T1000 (cell line): ENCODE data around the gene MBNL1.
"Not testable (repeated sequence)": the region's sequence is repeated elsewhere in the genome, so short reads cannot be mapped to it uniquely, and the experiment has no call there.

Source experiments
- DNase-seq: peaks from one replicate; lab custom pipeline; 2025; ENCODE audit warnings: mixed read lengths; lab: John Stamatoyannopoulos, UW

The MBNL1 gene

GRCh38 chr3:152350139-152350538, 81.4 kb downstream of the MBNL1 start:
- DNase-seq, result no peak

GRCh38 chr3:152350776-152351175, 82.0 kb downstream of the MBNL1 start:
- no peak for DNase-seq

- no peak for DNase-seq
Observed at GRCh38 chr3:152352554-152352953, 83.8 kb downstream of the MBNL1 start.

- no peak for DNase-seq
Observed at GRCh38 chr3:152353578-152353977, 84.8 kb downstream of the MBNL1 start.

GRCh38 chr3:152355744-152356665, 87.3 kb downstream of the MBNL1 start:
- DNase-seq, result no peak

GRCh38 chr3:152356870-152357276, 88.1 kb downstream of the MBNL1 start:
- DNase-seq, result no peak

GRCh38 chr3:152357587-152357986, 88.9 kb downstream of the MBNL1 start:
- no peak for DNase-seq

GRCh38 chr3:152359385-152360248, 90.9 kb downstream of the MBNL1 start:
- no peak for DNase-seq

- DNase-seq, result no peak
Observed at GRCh38 chr3:152360302-152360701, 91.6 kb downstream of the MBNL1 start.

GRCh38 chr3:152360966-152361365, 92.2 kb downstream of the MBNL1 start:
- no peak for DNase-seq

- DNase-seq, result no peak
Observed at GRCh38 chr3:152362086-152362485, 93.4 kb downstream of the MBNL1 start.

GRCh38 chr3:152364237-152364636, 95.5 kb downstream of the MBNL1 start:
- no peak for DNase-seq

- DNase-seq, result no peak
Observed at GRCh38 chr3:152365126-152365525, 96.4 kb downstream of the MBNL1 start.

- no peak for DNase-seq
Observed at GRCh38 chr3:152365766-152366593, 97.3 kb downstream of the MBNL1 start.

- not testable (repeated sequence) for DNase-seq
Observed at GRCh38 chr3:152367192-152367591, 98.5 kb downstream of the MBNL1 start.

- DNase-seq, result not testable (repeated sequence)
Observed at GRCh38 chr3:152372633-152373032, 103.9 kb downstream of the MBNL1 start.

- no peak for DNase-seq
Observed at GRCh38 chr3:152373379-152373778, 104.7 kb downstream of the MBNL1 start.

- no peak for DNase-seq
Observed at GRCh38 chr3:152374262-152374990, 105.7 kb downstream of the MBNL1 start.

GRCh38 chr3:152375546-152375945, 106.8 kb downstream of the MBNL1 start:
- DNase-seq, result no peak

GRCh38 chr3:152376351-152377183, 107.8 kb downstream of the MBNL1 start:
- no peak for DNase-seq
